Ascending aorta (tissue), 2 donors: ENCODE data around the gene FAM24B. TPM values are rescaled to one million over a fixed set of nuclear protein-coding genes. Genes with fewer than 3 reads are reported as not detected.

Experiments used
- DNase-seq, 2 donors: peaks; one replicate each; pipeline ENCODE4 v3.0.0-alpha.2; 2019; ENCODE audit warnings: low spot score in 2 of 2
- H3K27ac ChIP-seq, 2 donors: fragments of 200-600 bp; sonication (generic); one replicate each; pipeline ENCODE4 v1.5.1; 2016 to 2017; ENCODE audit warnings: mild to moderate bottlenecking in 1 of 2
- H3K27me3 ChIP-seq: fragments of 200-600 bp; sonication (generic); one replicate; pipeline ENCODE4 v1.5.1; 2017
- H3K36me3 ChIP-seq, 2 donors: fragments of 200-600 bp; sonication (generic); one replicate each; pipeline ENCODE4 v1.5.1; 2016
- H3K4me1 ChIP-seq, 2 donors: fragments of 200-600 bp; sonication (generic); one replicate each; pipeline ENCODE4 v1.5.1; 2016 to 2017; ENCODE audit warnings: mild to moderate bottlenecking in 1 of 2
- H3K4me3 ChIP-seq, 2 donors: fragments of 200-600 bp; sonication (generic); one replicate each; pipeline ENCODE4 v1.5.1; 2016 to 2017; ENCODE audit warnings: mild to moderate bottlenecking in 1 of 2
- H3K9me3 ChIP-seq, 2 donors: fragments of 200-600 bp; sonication (generic); one replicate each; pipeline ENCODE4 v1.5.1; 2016
- CTCF ChIP-seq, 3 experiments: fragments of 200-600 bp in 2 of 3; fragments of 450-650 bp in 1 of 3; sonication (generic) in 2 of 3; IDR thresholded peaks; one replicate each; pipeline ENCODE4 v1.5.1; 2016 to 2019; ENCODE audit warnings: antibody characterized with exemption in 3 of 3, mild to moderate bottlenecking in 1 of 3, moderate library complexity in 1 of 3
- intact Hi-C: fragments of 100-400 bp; cut with DNase I; formaldehyde crosslinking; loops from one replicate; pipeline ENCODE4 v1.15.1; 2023
- total RNA-seq: library from RNA; depleted of rRNA; stranded (reverse); fragments of >200 nt; gene quantifications from one replicate; pipeline ENCODE4 v1.1.0, GENCODE V29; 2016

Gene FAM24B
- total RNA-seq, 1 donor from 2014 or later = not detected

GRCh38 chr10:122894261-122894944 is 15.0 kb upstream of the FAM24B start:
- intact Hi-C loops = no loop called here
- no peak for DNase-seq
- Histone ChIP-seq H3K36me3 (no peaks in the 10 kb centered on the region), H3K27ac (no peak overlapping the region), H3K27me3 (no peaks in the 10 kb centered on the region), H3K4me1 (no peaks in the 10 kb centered on the region), H3K4me3 (no peak overlapping the region), H3K9me3 (no peaks in the 10 kb centered on the region)
- TF ChIP-seq CTCF (IDR thresholded peaks at IDR 0.05) = no peak

GRCh38 chr10:122884166-122884565 is 4.8 kb upstream of the FAM24B start:
- TF ChIP-seq CTCF (IDR thresholded peaks at IDR 0.05) = no peak
- Histone ChIP-seq H3K36me3 (no peaks in the 10 kb centered on the region), H3K4me1 (peaks cover 0 to 2% of the 10 kb centered on the region in 2 donors), H3K4me3 (no peak overlapping the region), H3K9me3 (no peaks in the 10 kb centered on the region), H3K27ac (no peak overlapping the region), H3K27me3 (no peaks in the 10 kb centered on the region)
- intact Hi-C loops = no loop called here
- no peak for DNase-seq

GRCh38 chr10:122882766-122883165 is 3.4 kb upstream of the FAM24B start:
- no peak for TF ChIP-seq CTCF (IDR thresholded peaks at IDR 0.05)
- no peaks in the 10 kb centered on the region for H3K27me3 ChIP-seq
- no peaks in the 10 kb centered on the region for H3K36me3 ChIP-seq
- no peak overlapping the region for H3K27ac ChIP-seq
- H3K9me3 ChIP-seq = no peaks in the 10 kb centered on the region
- peaks cover 0 to 2% of the 10 kb centered on the region in 2 donors for H3K4me1 ChIP-seq
- no peak overlapping the region for H3K4me3 ChIP-seq
- DNase-seq = no peak
- intact Hi-C loops = no loop called here

- intact Hi-C loops = no loop called here
- Histone ChIP-seq H3K36me3 (no peaks in the 10 kb centered on the region), H3K4me3 (peak overlapping the region; percentile 54 to 68), H3K4me1 (peaks cover 0 to 2% of the 10 kb centered on the region in 2 donors), H3K9me3 (no peaks in the 10 kb centered on the region), H3K27me3 (no peaks in the 10 kb centered on the region), H3K27ac (peak overlapping the region in 1 of 2 donors; percentile 24)
- TF ChIP-seq CTCF (IDR thresholded peaks at IDR 0.05) = no peak
- DNase-seq = no peak
Observed at GRCh38 chr10:122878799-122879338, 512 bp downstream of the FAM24B start.

GRCh38 chr10:122877264-122877663 is 2.1 kb downstream of the FAM24B start:
- H3K27me3 ChIP-seq = no peaks in the 10 kb centered on the region
- H3K9me3 ChIP-seq = no peaks in the 10 kb centered on the region
- DNase-seq = no peak
- H3K4me3 ChIP-seq = no peak overlapping the region
- no peak overlapping the region for H3K27ac ChIP-seq
- TF ChIP-seq CTCF (IDR thresholded peaks at IDR 0.05) = no peak
- intact Hi-C loops = no loop called here
- peaks cover 0 to 2% of the 10 kb centered on the region in 2 donors for H3K4me1 ChIP-seq
- H3K36me3 ChIP-seq = no peaks in the 10 kb centered on the region
